ENCODE results near the gene ALG8. TPM values are rescaled to one million over a fixed set of nuclear protein-coding genes. Genes with fewer than 3 reads are reported as not detected.

Gene ALG8
- total RNA-seq, 4 donors from 2014 or later: 13.8 to 18.3 (median 17.0) TPM

GRCh38 chr11:78109081-78110015 is 30.1 kb downstream of the ALG8 start:
- DNase-seq (ENCODE audit: low spot score in 2 of 2): no peak
- no peak overlapping the region for H3K4me3 ChIP-seq (ENCODE audit: low read depth, poor library complexity, severe bottlenecking)
- TF ChIP-seq POLR2A (IDR thresholded peaks at IDR 0.05) (no peak), CTCF (IDR thresholded peaks at IDR 0.05) (no peak)
- intact Hi-C loops (cut with DNase I; ENCODE audit: low total_unique reads): no loop called here
- 71 to 81% methylated on average over 3 of the region's 3 CpGs for WGBS, 2 donors

GRCh38 chr11:78100676-78101472 is 38.6 kb downstream of the ALG8 start:
- intact Hi-C loops (cut with DNase I; ENCODE audit: low total_unique reads): no loop called here
- H3K4me3 ChIP-seq (ENCODE audit: low read depth, poor library complexity, severe bottlenecking): no peak overlapping the region
- TF ChIP-seq CTCF (IDR thresholded peaks at IDR 0.05) (no peak), POLR2A (IDR thresholded peaks at IDR 0.05) (no peak)
- DNase-seq (ENCODE audit: low spot score in 2 of 2): no peak
- WGBS, 2 donors: 79 to 83% methylated on average over 2 of the region's 2 CpGs

- DNase-seq (ENCODE audit: low spot score in 2 of 2): no peak
- intact Hi-C loops (cut with DNase I; ENCODE audit: low total_unique reads): no loop called here
- H3K4me3 ChIP-seq (ENCODE audit: low read depth, poor library complexity, severe bottlenecking): no peak overlapping the region
- TF ChIP-seq POLR2A (IDR thresholded peaks at IDR 0.05): no peak
- TF ChIP-seq CTCF (IDR thresholded peaks at IDR 0.05): no peak
- WGBS, 2 donors: 72 to 82% methylated on average over 5 of the region's 5 CpGs
These were observed 39.2 kb downstream of the ALG8 start for GRCh38 chr11:78100261-78100660.

- no peak overlapping the region for H3K4me3 ChIP-seq (ENCODE audit: low read depth, poor library complexity, severe bottlenecking)
- DNase-seq (ENCODE audit: low spot score in 2 of 2): no peak
- intact Hi-C loops (cut with DNase I; ENCODE audit: low total_unique reads): no loop called here
- 66 to 72% methylated on average over 4 of the region's 4 CpGs for WGBS, 2 donors
- TF ChIP-seq POLR2A (IDR thresholded peaks at IDR 0.05) (no peak), CTCF (IDR thresholded peaks at IDR 0.05) (no peak)
These were observed 39.8 kb downstream of the ALG8 start for GRCh38 chr11:78099666-78100065.

- TF ChIP-seq POLR2A (IDR thresholded peaks at IDR 0.05) (no peak), CTCF (IDR thresholded peaks at IDR 0.05) (no peak)
- DNase-seq (ENCODE audit: low spot score in 2 of 2): no peak
- no peak overlapping the region for H3K4me3 ChIP-seq (ENCODE audit: low read depth, poor library complexity, severe bottlenecking)
- 85 to 95% methylated on average over 7 of the region's 7 CpGs for WGBS, 2 donors
- intact Hi-C loops (cut with DNase I; ENCODE audit: low total_unique reads): no loop called here
These were observed 41.6 kb downstream of the ALG8 start for GRCh38 chr11:78097666-78098385.
